HepG2 (cell line): ENCODE results near the gene MICOS13. TPM values are rescaled to one million over a fixed set of nuclear protein-coding genes. Genes with fewer than 3 reads are reported as not detected.

Experiments used
- ATAC-seq: fragments of 200-7000 bp; cut with Tn5 transposase; 3 replicates; pipeline ENCODE4 v1.9.1; 2020; ENCODE audit warnings: mild to moderate bottlenecking, moderate library complexity
- BruUV-seq: library from RNA; stranded (reverse); fragments of 400-500 nt; replicated peaks from 2 replicates; lab custom pipeline; 2021; lab: Mats Ljungman, UMichigan
- CTCF ChIA-PET: fragments of 300-600 bp; formaldehyde crosslinking; extraction: SDS; loops from one replicate; lab custom pipeline; 2021; ENCODE audit warnings: low total read pairs, inconsistent platforms, low intra/inter-chr PET ratio; lab: Yijun Ruan, JAX
- POLR2A ChIA-PET: fragments of 350-600 bp; sonication (Branson Sonifier 250); formaldehyde crosslinking; loops from one replicate; lab custom pipeline; 2020; ENCODE audit warnings: antibody characterized with exemption, inconsistent platforms; lab: Yijun Ruan, JAX
- DNase-seq: peaks from one replicate; pipeline ENCODE4 v3.0.0-alpha.2; 2015; ENCODE audit warnings: low spot score
- FAIRE-seq: peaks from 3 replicates; lab custom pipeline; 2011; peaks lifted over from hg19 to GRCh38; lab: Jason Lieb, UNC
- H2AFZ ChIP-seq: one replicate; pipeline ENCODE4 v1.6.1; 2011; ENCODE audit warnings: low read length, inconsistent platforms
- H3K27ac ChIP-seq: fragments of 300-600 bp; 3 replicates; pipeline ENCODE4 v1.8.0; 2011; ENCODE audit warnings: mixed run types, mild to moderate bottlenecking, mixed read lengths, low read length, inconsistent platforms; ENCODE audit not compliant: insufficient read depth; ENCODE audit errors: extremely low read length
- H3K27me3 ChIP-seq, 2 experiments: fragments of 200-600 bp in 1 of 2; 2 replicates in 1 of 2; 3 replicates in 1 of 2; pipeline versions ENCODE4 v1.6.0 to v1.8.0; 2011; ENCODE audit warnings: low read length in 2 of 2, mild to moderate bottlenecking in 2 of 2, moderate library complexity in 2 of 2, inconsistent platforms in 1 of 2; ENCODE audit not compliant: insufficient read depth in 2 of 2, control insufficient read depth in 1 of 2
- H3K36me3 ChIP-seq, 2 experiments: fragments of 200-600 bp in 1 of 2; replicated peaks in 1 of 2; 2 replicates in 1 of 2; 3 replicates in 1 of 2; pipeline versions ENCODE4 v1.5.1 to v1.8.0; 2011; ENCODE audit warnings: low read length in 2 of 2, inconsistent platforms in 1 of 2; ENCODE audit not compliant: insufficient read depth in 2 of 2, control insufficient read depth in 1 of 2
- H3K4me1 ChIP-seq: 2 replicates; pipeline ENCODE4 v1.5.1; 2012; ENCODE audit warnings: low read length, inconsistent platforms; ENCODE audit not compliant: insufficient read depth
- H3K4me2 ChIP-seq: 2 replicates; pipeline ENCODE4 v1.6.0; 2011; ENCODE audit warnings: low read depth, low read length, inconsistent platforms
- H3K4me3 ChIP-seq, 3 experiments: fragments of 200-600 bp in 1 of 3; sonication (generic), shearing (Covaris generic) in 1 of 3; replicated peaks in 1 of 3; 2 replicates each; pipeline ENCODE4 v1.5.1; 2011 to 2016; ENCODE audit warnings: low read length in 3 of 3, inconsistent platforms in 2 of 3, low read depth in 2 of 3, mild to moderate bottlenecking in 2 of 3, control low read depth in 1 of 3, mixed read lengths in 1 of 3; ENCODE audit not compliant: insufficient read depth in 1 of 3
- H3K79me2 ChIP-seq: one replicate; pipeline ENCODE4 v1.6.1; 2011; ENCODE audit warnings: low read length, inconsistent platforms; ENCODE audit not compliant: insufficient read depth
- H3K9ac ChIP-seq: 2 replicates; pipeline ENCODE4 v1.6.0; 2011; ENCODE audit warnings: mild to moderate bottlenecking, low read depth, low read length, inconsistent platforms; ENCODE audit not compliant: insufficient read depth
- H3K9me3 ChIP-seq: 2 replicates; pipeline ENCODE4 v1.5.1; 2012; ENCODE audit warnings: mild to moderate bottlenecking, low read length
- H4K20me1 ChIP-seq: 2 replicates; pipeline ENCODE4 v1.6.0; 2011; ENCODE audit warnings: inconsistent platforms, mild to moderate bottlenecking, low read length, moderate library complexity; ENCODE audit not compliant: insufficient read depth
- CEBPB ChIP-seq: IDR thresholded peaks from 2 replicates; pipeline ENCODE4 v1.6.1; 2011; ENCODE audit warnings: low read depth, low read length, improper control_type of control experiment, borderline replicate concordance
- CREM ChIP-seq, 2 experiments: sonication (generic) in 1 of 2; formaldehyde crosslinking in 1 of 2; IDR thresholded peaks; 2 replicates each; pipeline versions ENCODE4 v1.4.0 to v1.6.1; 2016 to 2020; ENCODE audit warnings: antibody characterized with exemption in 1 of 2, mild to moderate bottlenecking in 1 of 2, missing genetic modification reagents in 1 of 2
- ISL2 ChIP-seq: sonication (generic); formaldehyde crosslinking; IDR thresholded peaks from 2 replicates; pipeline ENCODE4 v1.5.0; 2020; ENCODE audit warnings: missing genetic modification reagents
- MAFF ChIP-seq: IDR thresholded peaks from 2 replicates; pipeline ENCODE4 v1.6.1; 2011; ENCODE audit warnings: low read depth, low read length, improper control_type of control experiment
- MAFK ChIP-seq, 2 experiments: IDR thresholded peaks in 1 of 2; conservative IDR thresholded peaks in 1 of 2; 2 replicates each; pipeline ENCODE4 v1.6.1; 2011; ENCODE audit warnings: improper control_type of control experiment in 2 of 2, low read length in 2 of 2
- SATB2 ChIP-seq: sonication (generic); formaldehyde crosslinking; IDR thresholded peaks from 2 replicates; pipeline ENCODE4 v1.5.0; 2020; ENCODE audit warnings: missing genetic modification reagents
- TAF1 ChIP-seq: sonication (generic); formaldehyde crosslinking; IDR thresholded peaks from 2 replicates; pipeline ENCODE4 v1.4.0; 2020; ENCODE audit warnings: missing genetic modification reagents
- ZNF296 ChIP-seq: sonication (generic); formaldehyde crosslinking; conservative IDR thresholded peaks from 2 replicates; pipeline ENCODE4 v1.5.0; 2020; ENCODE audit warnings: mild to moderate bottlenecking, missing genetic modification reagents
- ZNF430 ChIP-seq: sonication (generic); formaldehyde crosslinking; IDR thresholded peaks from 2 replicates; pipeline ENCODE4 v1.9.0; 2021; ENCODE audit warnings: mild to moderate bottlenecking, missing genetic modification reagents
- WGBS: methylation state at CpG from one replicate; pipeline ENCODE4 v1.1.6; 2017; ENCODE audit warnings: low lambda C conversion rate; 5-methylcytosine and 5-hydroxymethylcytosine counted together
- in situ Hi-C: cut with HindIII; loops from 2 replicates; pipeline ENCODE4 v1.10.0; 2017; ENCODE audit warnings: low pct_unique_long_range_greater_than_20kb; ENCODE audit not compliant: extremely low pct_ligation_motif_present
- intact Hi-C: fragments of 100-400 bp; cut with micrococcal nuclease; formaldehyde crosslinking; loops from one replicate; pipeline ENCODE4 v1.10.0; 2022; ENCODE audit not compliant: unreplicated experiment
- polyA plus RNA-seq, 8 experiments: library from polyadenylated mRNA; depleted of rRNA in 3 of 8; stranded (reverse) in 7 of 8; unstranded in 1 of 8; fragments of >200 nt; fragmentation: Illumina TruSeq in 4 of 8; extraction: Trizol in 4 of 8; gene quantifications; 2 replicates each; pipeline versions ENCODE4 v1.2.1 to v1.2.3, GENCODE V29; 2011 to 2016; ENCODE audit warnings: low read depth in 4 of 8, missing spikeins in 1 of 8, mixed read lengths in 1 of 8; ENCODE audit not compliant: insufficient read depth in 1 of 8
- total RNA-seq, 5 experiments: library from RNA; depleted of rRNA; stranded (reverse); fragments of >200 nt; fragmentation: Illumina TruSeq; extraction: Trizol; gene quantifications; 2 replicates each; pipeline ENCODE4 v1.2.3, GENCODE V29; 2016; ENCODE audit warnings: low read depth in 1 of 5
- TF ChIP-seq, protein P1 (sequence below): sonication (generic); formaldehyde crosslinking; IDR thresholded peaks from 2 replicates; pipeline ENCODE4 v1.4.0; 2020; ENCODE audit warnings: missing genetic modification reagents

Gene MICOS13
- total and polyA plus RNA-seq, 2 of the 13 experiments (the other 11 are each of a cell fraction or from before 2014, with no cell fraction given): 28.8 to 35.4 TPM

- intact Hi-C loops (no loop called here), in situ Hi-C loops (no loop called here)
- DNase-seq: no peak
- peaks cover 61% of the 10 kb centered on the region for H3K4me1 ChIP-seq
- H3K9me3 ChIP-seq: no peaks in the 10 kb centered on the region
- ChIA-PET CTCF (no interaction called here), POLR2A (interaction anchor here (0.8 kb wide), 1 partner anchor 9 kb away, joined by 3 read pairs; the partner anchor contains the start of genes SAFB and SAFB2)
- H3K4me2 ChIP-seq: no peak overlapping the region
- H3K79me2 ChIP-seq: peaks cover 94% of the 10 kb centered on the region
- H3K27ac ChIP-seq: no peak overlapping the region
- no peaks in the 10 kb centered on the region for H3K27me3 ChIP-seq
- peaks cover 16 to 74% of the 10 kb centered on the region in 2 experiments for H3K36me3 ChIP-seq
- BruUV-seq: no TSS peak
- peaks cover 70% of the 10 kb centered on the region for H4K20me1 ChIP-seq
- WGBS: 96% methylated on average over 9 of the region's 9 CpGs
- H3K4me3 ChIP-seq: no peak overlapping the region
- no peak overlapping the region for H3K9ac ChIP-seq
- TF ChIP-seq ZNF430 (CRISPR knock-in tag) (no peak), TAF1 (CRISPR knock-in tag) (no peak), MAFF (peak; percentile 95), CEBPB (peak; percentile 46; the same call in 1 of the 2 replicates), CREM (IDR thresholded peaks at IDR 0.05) (no peak), CREM (CRISPR knock-in tag; IDR thresholded peaks at IDR 0.05) (no peak), MAFK (conservative IDR thresholded peaks at IDR 0.05 in 1 of 2, IDR thresholded peaks at IDR 0.05 in 1 of 2; ENCODE audit: low read length in 2 of 2) (peak; percentile 93 to 97), ISL2 (CRISPR knock-in tag) (no peak), SATB2 (no peak), ZNF296 (CRISPR knock-in tag) (no peak)
- TF ChIP-seq, protein P1, sequence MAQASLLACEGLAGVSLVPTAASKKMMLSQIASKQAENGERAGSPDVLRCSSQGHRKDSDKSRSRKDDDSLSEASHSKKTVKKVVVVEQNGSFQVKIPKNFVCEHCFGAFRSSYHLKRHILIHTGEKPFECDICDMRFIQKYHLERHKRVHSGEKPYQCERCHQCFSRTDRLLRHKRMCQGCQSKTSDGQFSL (CRISPR knock-in tag): no peak
- ATAC-seq: no peak
- H2AFZ ChIP-seq: no peak overlapping the region
- FAIRE-seq: peak; percentile 12
These were observed 48.6 kb downstream of the MICOS13 start for GRCh38 chr19:5631567-5632240.
